Measurements from ENCODE around the gene NFKBIZ.
"Not testable (repeated sequence)": the region's sequence is repeated elsewhere in the genome, so short reads cannot be mapped to it uniquely, and the experiment has no call there.

The NFKBIZ gene

DNA sequence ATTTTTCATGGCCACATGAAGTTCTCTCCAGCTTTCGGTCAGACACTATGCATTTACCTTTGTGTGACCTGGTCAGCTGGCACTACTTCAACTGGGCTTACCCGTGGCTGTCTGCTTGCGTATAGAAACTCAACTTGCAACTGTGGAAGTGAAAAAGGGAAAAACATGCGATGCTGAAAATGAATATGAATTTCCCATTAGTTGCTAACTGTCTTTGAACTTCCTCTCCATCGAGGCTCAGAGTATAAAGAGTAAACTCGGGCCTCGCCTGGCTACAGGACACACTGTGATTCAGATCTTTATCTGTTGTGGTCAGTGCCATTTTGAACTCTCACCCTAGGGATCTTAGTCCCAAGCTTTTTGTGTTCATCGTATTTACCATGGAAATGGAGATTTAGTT is 26.8 kb downstream of the NFKBIZ start:
- H3K27me3 ChIP-seq (ENCODE audit: control insufficient read depth, insufficient read depth, low read length): no peaks in the 10 kb centered on the region
- H3K27ac ChIP-seq (ENCODE audit: low read length): no peak overlapping the region
- WGBS (ENCODE audit: insufficient coverage, insufficient read length): no CpG with 5 or more reads among the region's 8 CpGs
- H3K4me1 ChIP-seq (ENCODE audit: control insufficient read depth, insufficient read depth, low read length): no peaks in the 10 kb centered on the region
- H3K4me3 ChIP-seq (ENCODE audit: low read length): no peak overlapping the region
- DNase-seq (ENCODE audit: low read depth, low spot score): no peak
- H3K9me3 ChIP-seq (ENCODE audit: control insufficient read depth, insufficient read depth, low read length): no peaks in the 10 kb centered on the region
- no peaks in the 10 kb centered on the region for H3K36me3 ChIP-seq (ENCODE audit: control insufficient read depth, insufficient read depth, low read length)

DNA sequence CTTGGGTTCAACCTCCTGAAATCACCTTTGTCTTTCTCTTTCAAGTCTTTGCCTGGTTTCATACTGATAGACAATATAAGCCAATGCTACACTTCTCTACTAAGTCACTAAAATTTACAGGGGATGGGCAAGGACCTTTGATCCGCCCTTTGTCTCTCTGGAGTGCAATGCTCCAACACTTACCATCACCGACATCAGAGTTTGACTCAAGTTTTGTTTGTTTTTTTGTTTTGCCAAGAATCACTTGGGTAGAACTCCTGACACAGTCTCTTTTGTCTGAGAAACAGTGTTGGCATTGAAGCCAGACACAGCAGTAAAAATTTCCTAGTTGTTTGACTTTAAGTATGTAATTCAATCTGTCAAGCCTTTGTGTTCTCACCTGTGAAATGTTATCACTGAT is 29.3 kb downstream of the NFKBIZ start:
- no CpG with 5 or more reads among the region's 2 CpGs for WGBS (ENCODE audit: insufficient coverage, insufficient read length)
- no peak overlapping the region for H3K4me3 ChIP-seq (ENCODE audit: low read length)
- H3K27me3 ChIP-seq (ENCODE audit: control insufficient read depth, insufficient read depth, low read length): no peaks in the 10 kb centered on the region
- no peaks in the 10 kb centered on the region for H3K9me3 ChIP-seq (ENCODE audit: control insufficient read depth, insufficient read depth, low read length)
- no peak overlapping the region for H3K27ac ChIP-seq (ENCODE audit: low read length)
- no peaks in the 10 kb centered on the region for H3K36me3 ChIP-seq (ENCODE audit: control insufficient read depth, insufficient read depth, low read length)
- no peaks in the 10 kb centered on the region for H3K4me1 ChIP-seq (ENCODE audit: control insufficient read depth, insufficient read depth, low read length)
- DNase-seq (ENCODE audit: low read depth, low spot score): no peak

DNA sequence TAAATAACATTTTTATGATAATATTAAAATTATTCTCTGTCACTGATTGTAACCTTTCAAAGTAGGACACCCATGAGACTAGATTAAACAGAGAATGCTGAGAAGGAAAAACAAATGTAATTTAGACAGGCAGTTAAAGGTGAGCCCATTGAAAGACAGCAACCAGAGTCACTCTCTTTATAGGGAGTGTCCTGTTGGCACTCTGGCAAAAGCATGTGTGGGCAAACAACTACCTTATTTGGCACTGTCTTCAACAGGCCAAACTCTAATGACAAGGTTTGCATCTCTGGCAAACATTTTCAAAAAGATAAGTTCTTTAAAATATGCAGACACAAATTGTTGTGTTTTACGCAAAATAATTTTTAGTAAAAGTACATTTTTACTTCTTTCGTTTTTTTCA is 29.8 kb downstream of the NFKBIZ start:
- Histone ChIP-seq H3K4me1 (ENCODE audit: control insufficient read depth, insufficient read depth, low read length) (no peaks in the 10 kb centered on the region), H3K36me3 (ENCODE audit: control insufficient read depth, insufficient read depth, low read length) (no peaks in the 10 kb centered on the region), H3K27me3 (ENCODE audit: control insufficient read depth, insufficient read depth, low read length) (no peaks in the 10 kb centered on the region), H3K9me3 (ENCODE audit: control insufficient read depth, insufficient read depth, low read length) (no peaks in the 10 kb centered on the region), H3K27ac (ENCODE audit: low read length) (no peak overlapping the region), H3K4me3 (ENCODE audit: low read length) (no peak overlapping the region)
- DNase-seq (ENCODE audit: low read depth, low spot score): no peak
- no CpG with 5 or more reads among the region's 2 CpGs for WGBS (ENCODE audit: insufficient coverage, insufficient read length)

DNA sequence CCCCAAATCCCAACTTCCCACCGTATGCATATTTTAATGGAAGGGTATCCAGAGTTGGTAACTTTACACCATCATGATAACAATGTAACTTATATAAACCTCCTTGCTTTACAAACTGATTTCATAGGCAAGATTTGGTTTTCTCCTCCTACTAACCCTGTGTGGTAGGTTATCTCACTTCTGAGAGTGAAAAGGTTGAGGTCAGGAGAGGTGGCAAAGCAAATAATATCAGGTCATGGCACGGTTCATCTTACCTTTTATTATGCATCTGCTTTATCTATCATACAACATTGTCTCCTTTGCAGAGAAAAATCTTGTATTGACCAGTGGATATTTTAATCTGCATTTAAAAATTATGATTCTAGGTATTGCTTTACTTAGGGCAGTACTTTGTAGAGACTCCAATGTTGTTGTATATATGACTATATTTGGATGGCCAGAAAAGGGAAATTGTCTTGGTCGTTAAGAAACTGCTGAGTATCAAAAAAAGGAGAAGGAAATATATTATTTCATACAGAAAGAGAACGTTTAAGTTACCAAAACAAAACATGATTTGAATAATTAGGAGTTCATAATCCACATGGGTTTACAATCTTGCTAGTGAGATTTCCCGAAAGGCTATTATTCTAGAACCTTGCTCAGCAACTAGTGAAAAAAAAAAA is 30.4 kb downstream of the NFKBIZ start:
- Histone ChIP-seq H3K27ac (ENCODE audit: low read length) (no peak overlapping the region), H3K4me3 (ENCODE audit: low read length) (no peak overlapping the region), H3K4me1 (ENCODE audit: control insufficient read depth, insufficient read depth, low read length) (no peaks in the 10 kb centered on the region), H3K9me3 (ENCODE audit: control insufficient read depth, insufficient read depth, low read length) (no peaks in the 10 kb centered on the region), H3K36me3 (ENCODE audit: control insufficient read depth, insufficient read depth, low read length) (no peaks in the 10 kb centered on the region), H3K27me3 (ENCODE audit: control insufficient read depth, insufficient read depth, low read length) (no peaks in the 10 kb centered on the region)
- no CpG with 5 or more reads among the region's 5 CpGs for WGBS (ENCODE audit: insufficient coverage, insufficient read length)
- DNase-seq (ENCODE audit: low read depth, low spot score): no peak

- Histone ChIP-seq H3K27me3 (ENCODE audit: control insufficient read depth, insufficient read depth, low read length) (no peaks in the 10 kb centered on the region), H3K4me1 (ENCODE audit: control insufficient read depth, insufficient read depth, low read length) (no peaks in the 10 kb centered on the region), H3K4me3 (ENCODE audit: low read length) (no peak overlapping the region), H3K27ac (ENCODE audit: low read length) (no peak overlapping the region), H3K36me3 (ENCODE audit: control insufficient read depth, insufficient read depth, low read length) (no peaks in the 10 kb centered on the region), H3K9me3 (ENCODE audit: control insufficient read depth, insufficient read depth, low read length) (no peaks in the 10 kb centered on the region)
- DNase-seq (ENCODE audit: low read depth, low spot score): no peak
- no CpG with 5 or more reads among the region's 1 CpG for whole genome bisulfite sequencing (ENCODE audit: insufficient coverage, insufficient read length)
These were observed 35.5 kb downstream of the NFKBIZ start for GRCh38 chr3:101884776-101885175.

GRCh38 chr3:101885584-101885983 is 36.3 kb downstream of the NFKBIZ start:
- H3K27me3 ChIP-seq (ENCODE audit: control insufficient read depth, insufficient read depth, low read length); H3K36me3 ChIP-seq (ENCODE audit: control insufficient read depth, insufficient read depth, low read length); DNase-seq (ENCODE audit: low read depth, low spot score); H3K4me3 ChIP-seq (ENCODE audit: low read length); H3K27ac ChIP-seq (ENCODE audit: low read length); H3K9me3 ChIP-seq (ENCODE audit: control insufficient read depth, insufficient read depth, low read length); H3K4me1 ChIP-seq (ENCODE audit: control insufficient read depth, insufficient read depth, low read length): not testable (repeated sequence)
- WGBS (ENCODE audit: insufficient coverage, insufficient read length): no CpG with 5 or more reads among the region's 3 CpGs

DNA sequence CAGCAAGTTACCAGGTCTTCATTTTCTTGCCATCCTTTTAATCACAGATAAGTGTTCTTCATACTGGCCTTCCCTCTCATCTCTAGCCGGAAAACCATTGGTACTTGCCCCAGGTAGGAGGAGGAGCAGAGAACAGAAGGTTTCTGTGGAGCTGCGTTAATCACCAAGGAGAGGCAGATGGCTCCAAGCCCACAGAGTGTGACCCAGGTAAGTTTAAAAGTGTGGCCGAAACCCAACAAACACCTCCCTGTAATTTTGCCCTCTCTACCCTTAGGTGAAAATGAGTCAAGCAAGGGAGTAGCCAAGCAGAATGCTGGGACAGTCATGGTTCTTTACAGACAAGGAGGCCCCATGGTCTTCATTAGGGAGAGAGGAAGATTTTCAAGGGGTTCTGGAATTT is 37.3 kb downstream of the NFKBIZ start:
- no peak overlapping the region for H3K4me3 ChIP-seq (ENCODE audit: low read length)
- WGBS (ENCODE audit: insufficient coverage, insufficient read length): no CpG with 5 or more reads among the region's 3 CpGs

DNA sequence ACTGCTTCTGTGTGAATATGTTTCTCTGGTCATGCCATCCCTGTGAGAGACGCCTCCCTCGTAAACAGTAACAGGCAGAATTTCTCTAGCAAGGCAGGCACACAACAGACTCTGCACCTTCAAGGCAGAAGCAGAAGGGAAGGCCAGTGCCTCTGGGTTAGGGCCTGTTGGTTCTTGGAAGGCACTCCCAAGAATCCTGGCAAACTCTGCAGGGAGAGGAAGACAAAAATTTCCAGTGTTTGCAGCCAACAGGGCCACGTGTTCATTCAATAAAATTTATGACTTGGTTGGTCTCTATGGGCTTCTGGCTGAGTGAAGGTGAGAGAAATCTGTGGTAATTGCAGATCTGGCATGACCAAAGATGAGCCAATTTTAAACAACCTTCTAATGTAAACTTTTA is 39.3 kb downstream of the NFKBIZ start:
- WGBS (ENCODE audit: insufficient coverage, insufficient read length): no CpG with 5 or more reads among the region's 3 CpGs
- no peaks in the 10 kb centered on the region for H3K27me3 ChIP-seq (ENCODE audit: control insufficient read depth, insufficient read depth, low read length)
- H3K9me3 ChIP-seq (ENCODE audit: control insufficient read depth, insufficient read depth, low read length): no peaks in the 10 kb centered on the region
- H3K36me3 ChIP-seq (ENCODE audit: control insufficient read depth, insufficient read depth, low read length): no peaks in the 10 kb centered on the region
- DNase-seq (ENCODE audit: low read depth, low spot score): no peak
- no peak overlapping the region for H3K4me3 ChIP-seq (ENCODE audit: low read length)
- H3K4me1 ChIP-seq (ENCODE audit: control insufficient read depth, insufficient read depth, low read length): no peaks in the 10 kb centered on the region
- no peak overlapping the region for H3K27ac ChIP-seq (ENCODE audit: low read length)

More for the DNA sequence above, 37.3 kb downstream of the NFKBIZ start:
- H3K27ac ChIP-seq (ENCODE audit: low read length): no peak overlapping the region
- H3K27me3 ChIP-seq (ENCODE audit: control insufficient read depth, insufficient read depth, low read length): no peaks in the 10 kb centered on the region
- no peaks in the 10 kb centered on the region for H3K9me3 ChIP-seq (ENCODE audit: control insufficient read depth, insufficient read depth, low read length)
- no peaks in the 10 kb centered on the region for H3K4me1 ChIP-seq (ENCODE audit: control insufficient read depth, insufficient read depth, low read length)
- H3K36me3 ChIP-seq (ENCODE audit: control insufficient read depth, insufficient read depth, low read length): no peaks in the 10 kb centered on the region
- no peak for DNase-seq (ENCODE audit: low read depth, low spot score)

DNA sequence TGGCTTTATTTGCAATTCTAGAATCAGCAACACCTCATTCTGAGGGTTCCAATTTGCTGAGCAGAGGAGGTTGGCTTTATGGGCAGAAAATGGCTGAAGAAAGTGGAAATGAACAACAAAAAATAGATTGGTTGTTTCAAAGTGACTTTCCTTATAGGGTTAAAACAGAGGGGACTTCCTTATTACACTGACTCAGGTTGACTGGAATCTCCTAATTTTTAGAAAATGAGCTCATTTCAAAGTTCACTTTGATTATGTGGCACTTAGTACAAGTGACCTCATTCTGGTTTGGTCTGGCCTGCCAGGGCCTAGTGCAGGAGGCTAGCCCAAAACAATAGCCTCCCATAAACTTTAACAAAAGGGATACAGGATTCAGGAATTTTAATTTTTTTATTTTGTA is 41.4 kb downstream of the NFKBIZ start:
- H3K27me3 ChIP-seq (ENCODE audit: control insufficient read depth, insufficient read depth, low read length): no peaks in the 10 kb centered on the region
- H3K27ac ChIP-seq (ENCODE audit: low read length): no peak overlapping the region
- H3K4me3 ChIP-seq (ENCODE audit: low read length): no peak overlapping the region
- H3K36me3 ChIP-seq (ENCODE audit: control insufficient read depth, insufficient read depth, low read length): no peaks in the 10 kb centered on the region
- DNase-seq (ENCODE audit: low read depth, low spot score): no peak
- no peaks in the 10 kb centered on the region for H3K4me1 ChIP-seq (ENCODE audit: control insufficient read depth, insufficient read depth, low read length)
- no peaks in the 10 kb centered on the region for H3K9me3 ChIP-seq (ENCODE audit: control insufficient read depth, insufficient read depth, low read length)

- WGBS (ENCODE audit: insufficient coverage, insufficient read length): no CpG with 5 or more reads among the region's 1 CpG
- no peak for DNase-seq (ENCODE audit: low read depth, low spot score)
- Histone ChIP-seq H3K27me3 (ENCODE audit: control insufficient read depth, insufficient read depth, low read length) (no peaks in the 10 kb centered on the region), H3K9me3 (ENCODE audit: control insufficient read depth, insufficient read depth, low read length) (no peaks in the 10 kb centered on the region), H3K4me3 (ENCODE audit: low read length) (no peak overlapping the region), H3K27ac (ENCODE audit: low read length) (no peak overlapping the region), H3K4me1 (ENCODE audit: control insufficient read depth, insufficient read depth, low read length) (no peaks in the 10 kb centered on the region), H3K36me3 (ENCODE audit: control insufficient read depth, insufficient read depth, low read length) (no peaks in the 10 kb centered on the region)
These were observed 43.3 kb downstream of the NFKBIZ start for GRCh38 chr3:101892648-101893047.

GRCh38 chr3:101896083-101896757 is 46.9 kb downstream of the NFKBIZ start:
- no peak for DNase-seq (ENCODE audit: low read depth, low spot score)
- H3K27me3 ChIP-seq (ENCODE audit: control insufficient read depth, insufficient read depth, low read length): no peaks in the 10 kb centered on the region
- H3K4me3 ChIP-seq (ENCODE audit: low read length): no peak overlapping the region
- no peaks in the 10 kb centered on the region for H3K36me3 ChIP-seq (ENCODE audit: control insufficient read depth, insufficient read depth, low read length)
- WGBS (ENCODE audit: insufficient coverage, insufficient read length): no CpG with 5 or more reads among the region's 2 CpGs
- no peaks in the 10 kb centered on the region for H3K9me3 ChIP-seq (ENCODE audit: control insufficient read depth, insufficient read depth, low read length)
- no peaks in the 10 kb centered on the region for H3K4me1 ChIP-seq (ENCODE audit: control insufficient read depth, insufficient read depth, low read length)
- H3K27ac ChIP-seq (ENCODE audit: low read length): no peak overlapping the region
